Fibroblast of lung (primary cell): ENCODE results near the gene NLRC5. TPM values are rescaled to one million over a fixed set of nuclear protein-coding genes. Genes with fewer than 3 reads are reported as not detected.

ENCODE experiments used
- DNase-seq, 2 donors: peaks; one replicate each; pipeline versions ENCODE4 v3.0.0 to v3.0.0-alpha.2; 2010; ENCODE audit warnings: low read depth in 2 of 2
- H2AFZ ChIP-seq: 2 replicates; pipeline ENCODE4 v1.5.1; 2012; ENCODE audit warnings: low read length, control low read depth, inconsistent platforms
- H3K27ac ChIP-seq: 2 replicates; pipeline ENCODE4 v1.5.1; 2011; ENCODE audit warnings: low read length, control low read depth; ENCODE audit not compliant: insufficient read depth
- H3K27me3 ChIP-seq: 2 replicates; pipeline ENCODE4 v1.5.1; 2011; ENCODE audit warnings: mild to moderate bottlenecking, low read length; ENCODE audit not compliant: control insufficient read depth, insufficient read depth
- H3K36me3 ChIP-seq: 2 replicates; pipeline ENCODE4 v1.5.1; 2011; ENCODE audit warnings: low read length; ENCODE audit not compliant: control insufficient read depth, insufficient read depth
- H3K4me1 ChIP-seq: 2 replicates; pipeline ENCODE4 v1.5.1; 2011; ENCODE audit warnings: low read length; ENCODE audit not compliant: control insufficient read depth, insufficient read depth; ENCODE audit errors: extremely low read depth
- H3K4me2 ChIP-seq: 2 replicates; pipeline ENCODE4 v1.5.1; 2011; ENCODE audit warnings: low read length, control low read depth; ENCODE audit not compliant: insufficient read depth; ENCODE audit errors: extremely low read depth
- H3K4me3 ChIP-seq, 4 experiments: fragments of 200-600 bp in 1 of 4; sonication (generic) in 1 of 4; replicated peaks in 1 of 4; 2 replicates each; pipeline ENCODE4 v1.5.1; 2011 to 2016; ENCODE audit warnings: low read length in 4 of 4, low read depth in 3 of 4, mild to moderate bottlenecking in 3 of 4, control low read depth in 2 of 4, inconsistent platforms in 1 of 4, mixed read lengths in 1 of 4; ENCODE audit not compliant: insufficient read depth in 1 of 4; ENCODE audit errors: control extremely low read depth in 1 of 4
- H3K79me2 ChIP-seq: 2 replicates; pipeline ENCODE4 v1.5.1; 2012; ENCODE audit warnings: mild to moderate bottlenecking, low read length, inconsistent platforms; ENCODE audit not compliant: control insufficient read depth, insufficient read depth
- H3K9ac ChIP-seq: 2 replicates; pipeline ENCODE4 v1.5.1; 2011; ENCODE audit warnings: mild to moderate bottlenecking, low read length, control low read depth; ENCODE audit not compliant: insufficient read depth
- H3K9me3 ChIP-seq: 2 replicates; pipeline ENCODE4 v1.5.1; 2012; ENCODE audit warnings: low read depth, low read length; ENCODE audit not compliant: control insufficient read depth, insufficient read depth
- H4K20me1 ChIP-seq: 2 replicates; pipeline ENCODE4 v1.5.1; 2011; ENCODE audit warnings: low read length; ENCODE audit not compliant: control insufficient read depth, insufficient read depth; ENCODE audit errors: extremely low read depth
- CTCF ChIP-seq, 2 donors: IDR thresholded peaks in 1 of 2; conservative IDR thresholded peaks in 1 of 2; 1 replicate in 1 of 2; 2 replicates in 1 of 2; pipeline ENCODE4 v1.5.1; 2011 to 2012; ENCODE audit warnings: low read length in 2 of 2, control low read depth in 1 of 2, inconsistent platforms in 1 of 2, low read depth in 1 of 2, mild to moderate bottlenecking in 1 of 2
- EZH2 ChIP-seq: IDR thresholded peaks from 2 replicates; pipeline ENCODE4 v1.5.1; 2012; ENCODE audit warnings: low read length, control low read depth, mild to moderate bottlenecking; ENCODE audit errors: missing control alignments
- polyA plus RNA-seq, 2 donors: library from polyadenylated mRNA; depleted of rRNA in 1 of 2; stranded (reverse) in 1 of 2; unstranded in 1 of 2; fragments of >200 nt; gene quantifications; 2 replicates each; pipeline ENCODE4 v1.2.1, GENCODE V29; 2011 to 2012; ENCODE audit warnings: missing spikeins in 1 of 2
- total RNA-seq: library from RNA; depleted of rRNA; stranded (reverse); fragments of >200 nt; gene quantifications from 2 replicates; pipeline ENCODE4 v1.2.1, GENCODE V29; 2014

NLRC5 gene
- total and polyA plus RNA-seq, 2 donors (not counting 1 experiment from before 2014, with no cell fraction given): 22.2 to 43.6 TPM

GRCh38 chr16:57089406-57089805 lies 100.0 kb downstream of the NLRC5 start:
- Histone ChIP-seq H3K4me1 (peaks cover 8% of the 10 kb centered on the region), H4K20me1 (no peaks in the 10 kb centered on the region), H2AFZ (no peak overlapping the region), H3K36me3 (no peaks in the 10 kb centered on the region), H3K9ac (no peak overlapping the region), H3K79me2 (peaks cover 2% of the 10 kb centered on the region), H3K9me3 (no peaks in the 10 kb centered on the region), H3K4me2 (no peak overlapping the region), H3K4me3 (no peak overlapping the region), H3K27ac (no peak overlapping the region), H3K27me3 (no peaks in the 10 kb centered on the region)
- TF ChIP-seq EZH2: no peak
- TF ChIP-seq CTCF (conservative IDR thresholded peaks at IDR 0.05 in 1 of 2, IDR thresholded peaks at IDR 0.05 in 1 of 2; ENCODE audit: low read depth in 1 of 2, low read length in 2 of 2): no peak
- DNase-seq: no peak

DNA sequence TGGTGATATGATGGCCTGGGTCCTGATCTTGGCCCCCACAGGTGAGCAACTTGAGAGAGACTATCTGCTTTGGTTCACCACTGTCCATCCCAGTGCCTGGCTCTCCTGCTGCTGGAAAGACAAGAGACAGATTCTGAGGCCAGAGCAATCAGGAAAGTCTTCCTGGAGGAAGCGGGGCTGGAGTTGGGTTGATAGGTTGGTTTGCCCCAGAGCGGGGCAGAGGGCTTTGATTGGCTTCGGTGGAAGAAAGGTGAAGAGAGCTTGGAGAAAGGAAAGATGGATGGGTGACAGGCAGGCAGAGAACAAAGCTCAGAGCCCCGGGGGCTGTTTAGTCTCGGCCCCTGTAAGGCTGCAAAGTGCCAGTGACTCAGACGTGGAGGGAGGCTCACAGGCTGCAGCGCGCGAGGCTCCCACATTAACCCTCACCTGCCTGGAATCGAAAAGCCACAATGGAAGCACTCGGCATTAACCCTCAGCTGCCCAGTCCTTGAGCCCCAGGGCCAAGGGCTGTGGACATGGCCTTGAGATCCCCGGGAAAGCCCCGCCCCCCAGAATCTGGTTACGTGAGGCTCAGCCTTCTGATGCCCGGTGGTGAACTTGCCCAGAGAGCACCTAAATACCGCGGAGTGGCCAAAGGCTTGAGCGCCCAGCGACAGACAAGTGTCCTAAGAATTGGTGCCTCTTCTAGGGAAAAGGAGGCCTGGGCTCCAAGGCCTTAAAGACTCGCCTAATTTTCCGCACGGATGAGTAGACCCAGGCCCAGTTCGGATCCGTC lies 102.0 kb downstream of the NLRC5 start:
- no peak for TF ChIP-seq EZH2
- TF ChIP-seq CTCF (conservative IDR thresholded peaks at IDR 0.05 in 1 of 2, IDR thresholded peaks at IDR 0.05 in 1 of 2; ENCODE audit: low read depth in 1 of 2, low read length in 2 of 2): no peak
- H2AFZ ChIP-seq: peak overlapping the region; percentile 82
- no peaks in the 10 kb centered on the region for H4K20me1 ChIP-seq
- H3K27ac ChIP-seq: no peak overlapping the region
- H3K4me1 ChIP-seq: peaks cover 8% of the 10 kb centered on the region
- H3K36me3 ChIP-seq: no peaks in the 10 kb centered on the region
- no peaks in the 10 kb centered on the region for H3K27me3 ChIP-seq
- peaks cover 2% of the 10 kb centered on the region for H3K79me2 ChIP-seq
- peak overlapping the region; percentile 96 for H3K4me2 ChIP-seq
- peak overlapping the region; percentile 39 to 67 (median 48) for H3K4me3 ChIP-seq
- peak; percentile 19 to 57 for DNase-seq
- no peak overlapping the region for H3K9ac ChIP-seq
- no peaks in the 10 kb centered on the region for H3K9me3 ChIP-seq

- Histone ChIP-seq H3K27me3 (no peaks in the 10 kb centered on the region), H2AFZ (peak within 1 kb of the TSS; percentile 82), H3K4me2 (peak within 1 kb of the TSS; percentile 96), H3K4me1 (peaks cover 8% of the 10 kb centered on the region), H3K4me3 (peak within 1 kb of the TSS; percentile 49 to 68 (median 61)), H3K79me2 (peaks cover 2% of the 10 kb centered on the region), H4K20me1 (no peaks in the 10 kb centered on the region), H3K9me3 (no peaks in the 10 kb centered on the region), H3K36me3 (no peaks in the 10 kb centered on the region), H3K27ac (peak within 1 kb of the TSS; percentile 27), H3K9ac (peak within 1 kb of the TSS; percentile 68)
- TF ChIP-seq EZH2 (no peak), CTCF (conservative IDR thresholded peaks at IDR 0.05 in 1 of 2, IDR thresholded peaks at IDR 0.05 in 1 of 2; ENCODE audit: low read depth in 1 of 2, low read length in 2 of 2) (no peak)
- peak; percentile 30 to 62 for DNase-seq
Observed at GRCh38 chr16:57091975-57092785, 102.8 kb downstream of the NLRC5 start, which contains the start of gene CPNE2. TSS of gene CPNE2 (plus strand) at chr16:57092583. CDS start at chr16:57110743, 18,160 bp downstream.
